NT2/D1 (cell line): ENCODE measurements around the gene PLEKHA7.

ENCODE experiments used
- SUZ12 ChIP-seq: IDR thresholded peaks from 2 replicates; pipeline ENCODE4 v1.6.1; 2011; ENCODE audit not compliant: insufficient read length, insufficient read depth; ENCODE audit errors: extremely low read depth
- YY1 ChIP-seq: IDR thresholded peaks from 2 replicates; pipeline ENCODE4 v1.6.1; 2011; ENCODE audit not compliant: insufficient read length, insufficient read depth
- ZNF274 ChIP-seq: IDR thresholded peaks from 2 replicates; pipeline ENCODE4 v1.6.1; 2011; ENCODE audit warnings: mild to moderate bottlenecking, low read depth, low read length

- no peak for TF ChIP-seq ZNF274
- TF ChIP-seq YY1 = no peak
- TF ChIP-seq SUZ12 = no peak
Measured at GRCh38 chr11:16841984-16842383, 172.2 kb downstream of the PLEKHA7 start.
